HuH-7 (cell line): ENCODE results near the gene TNFRSF6B.

ENCODE experiments used
- DNase-seq: peaks from one replicate; pipeline ENCODE4 v3.0.0; 2011; ENCODE audit warnings: low spot score

The TNFRSF6B gene

GRCh38 chr20:63697868-63698545 lies 1.6 kb downstream of the TNFRSF6B start:
- DNase-seq = peak; percentile 20

GRCh38 chr20:63698739-63699465 lies 2.5 kb downstream of the TNFRSF6B start:
- peak; percentile 26 for DNase-seq

GRCh38 chr20:63699466-63700198 lies 3.2 kb downstream of the TNFRSF6B start:
- peak; percentile 20 for DNase-seq

GRCh38 chr20:63700199-63701050 lies 4.0 kb downstream of the TNFRSF6B start:
- DNase-seq = peak; percentile 12

- no peak for DNase-seq
Observed at GRCh38 chr20:63701051-63701328, 4.5 kb downstream of the TNFRSF6B start.

- DNase-seq = peak; percentile 10
Observed at GRCh38 chr20:63701329-63702035, 5.0 kb downstream of the TNFRSF6B start.

GRCh38 chr20:63702036-63702665 lies 5.7 kb downstream of the TNFRSF6B start:
- DNase-seq = no peak

GRCh38 chr20:63702751-63703470 lies 6.5 kb downstream of the TNFRSF6B start:
- DNase-seq = peak; percentile 5

- DNase-seq = peak; percentile 6
Observed at GRCh38 chr20:63703471-63703975, 7.1 kb downstream of the TNFRSF6B start.

GRCh38 chr20:63703976-63704748 lies 7.7 kb downstream of the TNFRSF6B start:
- no peak for DNase-seq

GRCh38 chr20:63704749-63705117 lies 8.3 kb downstream of the TNFRSF6B start:
- no peak for DNase-seq

- DNase-seq = no peak
Observed at GRCh38 chr20:63705232-63706026, 9.0 kb downstream of the TNFRSF6B start.

- no peak for DNase-seq
Observed at GRCh38 chr20:63706027-63706695, 9.7 kb downstream of the TNFRSF6B start.

GRCh38 chr20:63706852-63707557 lies 10.6 kb downstream of the TNFRSF6B start:
- DNase-seq = peak; percentile 84

- peak; percentile 95 for DNase-seq
Observed at GRCh38 chr20:63707558-63708300, 11.3 kb downstream of the TNFRSF6B start, which contains the start of the genes ARFRP1 and ZGPAT. Gene ARFRP1 (minus strand): TSS chr20:63707976. CDS start chr20:63707091, 885 bp downstream. Gene ZGPAT (plus strand): TSS chr20:63708039. CDS start chr20:63708581, 542 bp downstream.
